IMR-90 (cell line): ENCODE measurements around the gene PGS1. TPM values are rescaled to one million over a fixed set of nuclear protein-coding genes. Genes with fewer than 3 reads are reported as not detected.

ENCODE experiments used
- ELK1 ChIP-seq: fragments of 150-350 bp; IDR thresholded peaks from 2 replicates; pipeline ENCODE4 v1.6.1; 2016; ENCODE audit warnings: low read depth, mild to moderate bottlenecking, low read length, moderate library complexity, borderline replicate concordance
- MXI1 ChIP-seq: IDR thresholded peaks from 2 replicates; pipeline ENCODE4 v1.6.1; 2012; ENCODE audit warnings: low read depth, mild to moderate bottlenecking, low read length, moderate library complexity, borderline replicate concordance
- NFE2L2 ChIP-seq: fragments of 150-350 bp; IDR thresholded peaks from 2 replicates; pipeline ENCODE4 v1.6.1; 2016; ENCODE audit warnings: low read depth, mild to moderate bottlenecking, low read length
- polyA plus RNA-seq, 3 experiments: library from polyadenylated mRNA; depleted of rRNA; stranded (reverse); fragments of >200 nt; gene quantifications; 2 replicates each; pipeline ENCODE4 v1.2.3, GENCODE V29; 2012; ENCODE audit warnings: low replicate concordance in 1 of 3
- total RNA-seq: library from RNA; depleted of rRNA; stranded (reverse); fragments of >200 nt; gene quantifications from 2 replicates; pipeline ENCODE4 v1.2.3, GENCODE V29; 2012

The PGS1 gene
- total and polyA plus RNA-seq, 2 of the 4 experiments (the other 2 are of a cell fraction) = 18.5 to 43.2 TPM

DNA sequence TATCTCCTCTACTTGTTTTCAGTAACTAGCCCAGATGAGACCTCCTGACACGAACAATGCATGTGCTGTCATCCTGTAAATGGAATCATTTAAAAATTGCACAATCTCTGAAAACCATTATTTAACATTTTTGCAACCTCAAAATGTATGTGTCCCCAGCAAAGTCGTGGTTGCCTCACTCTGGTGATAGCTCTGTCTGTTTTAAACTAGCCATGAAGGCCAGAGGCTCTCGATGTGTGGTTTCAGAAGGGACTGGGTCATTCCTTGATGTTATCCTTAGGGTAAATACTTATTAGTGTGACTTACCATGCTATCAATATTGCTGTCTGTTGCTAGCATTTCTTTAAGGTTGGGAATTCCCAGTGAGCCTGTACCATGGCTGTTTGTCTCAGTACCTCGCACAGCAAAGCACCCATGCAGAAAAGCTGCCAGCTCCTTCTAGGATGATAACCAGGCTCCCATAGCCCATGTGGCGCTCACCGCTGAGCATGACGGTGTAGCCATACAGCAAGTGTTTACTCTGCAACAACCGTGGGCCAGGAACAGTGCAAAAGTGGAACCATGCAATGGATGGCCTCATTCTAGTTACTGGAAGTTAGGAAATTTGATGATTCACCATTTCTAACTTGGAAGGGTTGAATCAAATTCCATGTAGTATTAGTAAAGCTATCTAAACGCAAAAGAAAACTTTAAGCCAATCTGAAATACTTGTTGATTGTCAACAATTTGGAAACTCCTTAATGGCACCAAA is 2.9 kb upstream of the PGS1 start (continued):
- no peak for TF ChIP-seq ELK1
- TF ChIP-seq NFE2L2 = peak; percentile 69
- TF ChIP-seq MXI1 = peak; percentile 68; the same call in 1 of the 2 replicates
